GM19023 (cell line): ENCODE measurements around the gene BOD1L1.
A peak's percentile ranks its signal among the peaks of the same experiment; 100 is the strongest.
"Not testable (repeated sequence)": the region's sequence is repeated elsewhere in the genome, so short reads cannot be mapped to it uniquely, and the experiment has no call there.

Experiments
- ATAC-seq: cut with Tn5 transposase; IDR thresholded peaks from one replicate; pipeline ENCODE4 v1.9.1; 2021; ENCODE audit warnings: mild to moderate bottlenecking, moderate library complexity; ENCODE audit not compliant: unreplicated experiment

Gene BOD1L1

DNA sequence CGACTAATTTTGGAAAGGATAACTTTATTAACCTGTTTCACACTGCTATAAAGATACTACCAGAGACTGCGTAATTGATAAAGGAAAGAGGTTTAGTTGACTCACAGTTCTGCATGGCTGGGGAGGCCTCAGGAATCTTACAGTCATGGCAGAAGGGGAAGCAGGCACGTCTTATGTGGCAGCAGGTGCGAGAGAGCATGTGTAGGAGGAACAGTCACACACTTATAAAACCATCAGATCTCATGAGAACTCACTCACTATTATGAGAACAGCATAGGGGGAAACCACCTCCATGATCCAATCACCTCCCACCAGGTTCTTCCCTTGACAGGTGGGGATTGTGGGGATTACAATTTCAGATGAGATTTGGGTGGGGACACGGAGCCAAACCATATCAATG, 67.4 kb downstream of the BOD1L1 start:
- not testable (repeated sequence) for ATAC-seq

DNA sequence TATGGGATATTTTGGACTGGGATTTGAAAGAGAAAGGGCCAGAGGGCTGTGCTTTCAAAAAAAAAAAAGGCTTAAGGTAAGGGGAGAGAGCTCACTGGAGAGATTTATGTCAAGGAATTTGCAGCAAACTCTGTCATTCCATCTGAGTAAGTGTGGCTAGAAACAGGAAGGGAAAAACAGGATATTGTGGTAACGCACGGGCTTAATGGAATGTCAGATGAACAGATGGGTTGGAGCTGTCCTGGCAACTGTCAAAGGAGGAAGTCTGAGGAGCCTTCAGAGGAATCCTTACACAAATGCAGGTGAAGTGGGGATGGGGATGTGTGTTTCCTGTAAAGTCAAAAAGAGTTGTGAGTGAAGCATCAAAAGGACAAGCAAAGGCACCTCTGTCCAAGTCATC, 68.1 kb downstream of the BOD1L1 start:
- ATAC-seq: no peak

- ATAC-seq: no peak
These were observed 68.6 kb downstream of the BOD1L1 start for GRCh38 chr4:13558881-13559280.

DNA sequence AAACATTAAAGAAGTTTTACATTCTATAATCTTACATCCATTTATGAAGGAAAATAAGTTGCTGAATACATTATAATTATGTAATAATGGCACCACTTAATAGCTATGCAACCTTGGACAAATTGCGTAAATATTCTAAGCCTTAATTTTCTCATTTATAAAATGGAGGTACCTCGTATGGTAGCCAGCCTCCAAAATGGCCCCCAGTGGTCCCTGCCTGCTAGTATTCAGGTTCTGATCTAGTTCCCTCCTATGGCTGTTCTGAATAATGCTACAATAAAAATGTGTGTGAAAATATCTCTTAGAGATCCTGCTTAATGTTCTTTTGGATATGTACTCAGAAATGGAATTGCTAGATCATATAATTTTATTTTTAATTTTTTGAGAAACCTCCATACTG, 72.2 kb downstream of the BOD1L1 start:
- no peak for ATAC-seq

DNA sequence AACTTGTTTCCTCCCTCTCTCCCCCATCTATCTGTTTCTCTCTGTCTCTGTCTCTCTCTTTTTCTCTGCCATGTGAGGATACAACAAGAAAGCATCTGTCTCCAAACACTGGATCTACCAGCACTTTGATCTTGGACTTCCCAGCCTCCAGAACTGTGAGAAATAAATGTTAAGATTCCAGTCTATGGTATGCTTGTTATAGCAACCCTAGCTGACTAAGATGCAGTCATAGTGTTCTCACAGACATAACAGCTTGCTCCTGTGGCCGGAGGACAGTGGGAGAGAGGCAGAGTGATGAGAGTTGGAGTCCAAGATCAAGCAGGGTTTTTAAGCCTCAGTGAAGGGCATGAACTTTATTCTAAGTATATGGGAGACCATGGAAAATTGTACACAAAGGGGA, 74.4 kb downstream of the BOD1L1 start:
- ATAC-seq: no peak

DNA sequence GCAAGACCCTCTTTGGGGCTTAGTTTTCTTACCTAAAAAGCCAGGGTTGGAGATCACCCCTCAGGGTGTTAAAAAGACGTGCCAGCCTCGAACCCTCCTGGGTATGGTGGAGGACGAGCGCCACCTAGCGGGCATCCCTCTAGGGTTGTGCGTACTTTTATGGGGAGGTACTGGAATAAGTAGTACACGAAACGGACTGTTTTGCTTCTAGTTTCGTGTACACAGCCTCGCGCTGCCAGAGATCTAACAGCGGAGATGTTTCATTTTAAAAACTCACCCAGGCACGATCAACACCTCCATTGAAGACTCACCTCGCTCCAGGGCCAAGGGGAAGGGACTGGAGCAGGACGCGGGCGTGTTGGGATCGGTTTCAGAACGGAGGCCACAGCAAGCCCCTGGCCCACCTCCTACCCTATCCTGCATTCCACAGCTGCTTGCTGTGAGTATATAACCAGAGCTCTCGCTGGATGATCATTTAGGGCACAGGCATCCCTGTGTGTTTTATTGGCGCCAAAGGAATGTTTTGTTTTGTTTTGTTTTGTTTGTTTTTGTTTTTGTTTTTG, 78.5 kb downstream of the BOD1L1 start:
- peak; percentile 68 for ATAC-seq

GRCh38 chr4:13548059-13548983, 79.2 kb downstream of the BOD1L1 start:
- no peak for ATAC-seq

DNA sequence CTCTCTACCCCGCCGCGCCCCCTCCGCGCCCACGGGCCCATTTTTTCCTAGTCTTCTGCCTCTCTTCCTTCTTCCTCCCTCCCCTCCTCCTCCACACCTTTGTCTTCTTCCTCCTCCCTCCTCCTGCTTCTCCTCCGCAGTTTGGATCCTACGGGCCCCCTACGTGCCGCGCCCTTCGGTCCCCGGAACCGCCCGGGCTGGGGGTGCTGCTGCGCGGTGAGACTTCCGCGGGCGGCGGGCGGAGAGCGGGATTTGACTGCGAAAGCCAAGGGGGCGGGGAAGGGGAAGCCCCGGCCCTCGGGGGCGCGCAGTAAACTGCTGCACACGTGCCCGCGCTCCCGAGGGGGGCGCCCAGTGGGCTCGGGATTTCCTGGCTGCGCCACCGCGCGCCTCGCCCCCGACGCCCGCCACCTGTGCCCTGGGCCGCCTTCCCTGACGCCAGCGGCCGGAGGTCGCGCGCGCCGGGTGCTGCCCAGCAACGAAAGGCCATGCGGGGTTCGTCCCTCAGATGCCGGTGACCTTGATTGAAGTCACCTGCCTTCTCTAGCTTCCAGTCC, 80.0 kb downstream of the BOD1L1 start:
- no peak for ATAC-seq

- ATAC-seq: no peak
These were observed 80.5 kb downstream of the BOD1L1 start for GRCh38 chr4:13546941-13547484.

DNA sequence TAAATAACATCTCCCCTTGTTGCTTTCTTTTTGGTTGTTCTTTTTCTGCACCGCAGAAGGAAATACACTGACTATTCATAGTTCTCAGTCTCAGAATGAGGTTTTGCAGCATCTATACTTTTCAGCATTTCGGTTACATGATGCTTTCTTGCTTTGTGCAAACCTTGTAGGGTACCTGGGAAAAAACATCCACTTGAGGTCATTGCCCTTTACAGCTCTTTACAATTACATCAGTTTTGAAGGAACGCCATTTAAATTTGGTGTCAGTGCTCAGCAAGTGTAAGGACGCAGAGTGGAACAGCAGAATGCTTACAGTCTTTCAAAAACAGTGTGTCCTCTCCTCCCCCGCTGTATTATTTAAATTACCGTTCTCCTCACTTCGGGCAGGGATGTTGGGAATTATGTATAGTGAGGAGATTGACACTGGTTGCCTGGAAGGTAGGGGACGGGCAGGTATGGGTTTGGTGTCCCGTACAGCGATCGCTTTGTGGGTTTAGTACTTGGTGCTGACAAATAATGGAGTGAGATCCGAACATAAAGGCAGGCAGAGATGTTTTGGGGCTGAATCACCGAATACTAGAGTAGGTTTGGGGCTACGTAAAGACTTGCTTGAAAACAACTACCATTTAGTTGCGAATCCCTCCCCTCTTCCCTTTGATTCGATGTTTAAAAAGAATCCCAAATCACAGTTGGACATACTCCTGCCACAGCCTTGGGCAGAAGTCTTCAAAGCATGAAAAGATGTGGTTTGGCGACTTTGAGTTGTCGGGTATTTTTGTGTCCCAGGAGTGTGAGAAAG, 81.2 kb downstream of the BOD1L1 start:
- no peak for ATAC-seq

DNA sequence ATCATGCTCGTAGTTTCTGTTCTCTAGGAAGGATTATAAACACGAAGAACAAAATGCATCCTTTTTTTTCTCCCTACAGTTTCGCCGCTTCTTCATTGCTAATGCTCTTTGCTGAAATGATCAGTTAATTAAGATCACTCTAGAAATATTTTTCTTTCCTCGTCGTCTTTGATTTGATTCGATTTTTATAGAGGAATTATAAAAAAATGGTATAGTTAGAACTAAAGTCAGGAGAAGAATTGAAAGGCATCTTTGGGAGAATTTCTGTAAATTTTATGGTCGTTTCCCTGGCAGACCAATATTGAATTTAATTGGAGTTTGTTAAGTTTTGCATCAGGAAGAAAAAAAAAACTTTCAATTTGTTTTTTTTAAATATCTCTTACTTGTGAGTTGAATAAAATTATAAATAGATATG, 82.1 kb downstream of the BOD1L1 start:
- no peak for ATAC-seq

GRCh38 chr4:13544606-13545393, 82.7 kb downstream of the BOD1L1 start:
- peak; percentile 49 for ATAC-seq

DNA sequence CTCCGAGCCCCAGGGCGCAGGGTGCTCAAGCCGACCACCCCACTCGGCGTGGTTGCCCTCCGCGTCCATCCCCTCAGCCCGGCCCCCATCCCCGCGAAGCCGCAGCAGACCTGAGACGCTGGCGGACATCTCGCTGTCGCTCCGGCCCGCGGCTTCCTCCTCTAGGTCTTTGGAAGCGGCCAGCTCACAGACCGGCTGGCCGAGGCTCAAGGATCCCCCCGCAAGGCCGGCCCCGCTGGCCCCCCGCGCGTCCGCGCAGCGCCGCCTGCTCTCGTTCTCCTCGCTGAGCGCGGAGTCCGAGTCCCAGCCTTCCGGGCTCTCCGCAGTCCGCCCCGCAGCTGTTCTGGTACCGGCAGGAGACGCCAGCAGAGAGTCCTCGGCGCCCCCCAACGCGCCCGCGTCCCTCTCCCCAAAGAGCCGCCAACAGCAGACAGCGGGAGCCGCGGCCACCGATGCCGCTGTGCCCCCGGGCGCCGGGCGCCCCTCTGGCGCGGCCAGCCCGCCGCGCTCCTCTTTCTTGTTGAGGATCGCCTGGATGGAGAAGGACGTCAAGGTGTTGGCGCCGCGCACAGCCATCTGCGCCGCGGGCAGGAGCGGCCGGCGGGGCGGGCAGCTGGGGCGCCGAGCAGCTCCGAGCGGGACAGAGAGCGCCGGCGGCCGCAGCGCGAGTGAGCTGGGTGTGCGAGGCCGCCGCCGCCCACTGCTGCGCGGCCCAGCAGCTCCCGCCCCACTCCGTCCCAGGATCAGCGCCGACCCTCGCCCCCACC, 83.5 kb downstream of the BOD1L1 start, which contains the start of gene NKX3-2:
Gene NKX3-2 (minus strand): TSS at position 670 of the 767 bp plus-strand sequence. CDS start 94 bp downstream, at position 576.
- ATAC-seq: no peak

DNA sequence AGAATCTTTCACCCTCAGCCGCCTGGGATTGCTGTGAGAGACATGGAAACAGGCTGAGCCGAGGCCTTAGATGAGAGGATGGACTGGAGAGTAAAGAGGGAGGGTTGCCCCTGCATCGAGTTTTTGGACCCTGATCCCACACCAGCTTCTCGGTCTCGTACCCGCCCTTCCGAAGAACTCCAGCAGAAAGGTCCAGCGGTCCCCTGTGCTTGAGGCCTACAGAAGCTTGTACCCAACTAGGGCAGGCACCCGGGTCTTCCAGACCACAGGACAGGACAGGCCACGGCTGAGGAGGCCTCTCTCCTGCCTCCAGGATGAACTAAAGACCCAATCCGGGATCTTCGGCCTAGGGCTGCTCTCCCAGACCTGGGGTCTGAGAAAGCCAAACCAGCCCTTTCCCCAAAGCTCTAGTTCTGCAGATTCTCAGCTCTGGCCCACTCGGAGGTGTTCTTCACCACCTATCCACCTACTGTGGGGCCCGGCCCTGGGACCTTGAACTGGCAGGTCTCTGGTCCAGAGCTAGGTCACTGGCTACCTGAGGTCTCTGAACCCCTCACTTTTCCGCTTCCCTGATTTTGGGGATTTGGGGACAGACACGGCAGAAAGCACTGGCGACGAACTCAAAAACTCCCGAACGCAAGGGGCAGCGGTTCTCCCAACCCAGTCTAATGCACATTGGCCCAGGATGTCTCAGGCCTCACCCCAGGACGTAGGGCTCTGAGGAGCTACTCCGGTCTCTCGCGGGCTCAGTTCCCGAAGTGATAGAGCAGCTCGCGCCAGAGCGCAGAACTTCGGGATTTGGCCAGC, 84.3 kb downstream of the BOD1L1 start:
- ATAC-seq: no peak

GRCh38 chr4:13542577-13543031, 84.9 kb downstream of the BOD1L1 start:
- no peak for ATAC-seq

DNA sequence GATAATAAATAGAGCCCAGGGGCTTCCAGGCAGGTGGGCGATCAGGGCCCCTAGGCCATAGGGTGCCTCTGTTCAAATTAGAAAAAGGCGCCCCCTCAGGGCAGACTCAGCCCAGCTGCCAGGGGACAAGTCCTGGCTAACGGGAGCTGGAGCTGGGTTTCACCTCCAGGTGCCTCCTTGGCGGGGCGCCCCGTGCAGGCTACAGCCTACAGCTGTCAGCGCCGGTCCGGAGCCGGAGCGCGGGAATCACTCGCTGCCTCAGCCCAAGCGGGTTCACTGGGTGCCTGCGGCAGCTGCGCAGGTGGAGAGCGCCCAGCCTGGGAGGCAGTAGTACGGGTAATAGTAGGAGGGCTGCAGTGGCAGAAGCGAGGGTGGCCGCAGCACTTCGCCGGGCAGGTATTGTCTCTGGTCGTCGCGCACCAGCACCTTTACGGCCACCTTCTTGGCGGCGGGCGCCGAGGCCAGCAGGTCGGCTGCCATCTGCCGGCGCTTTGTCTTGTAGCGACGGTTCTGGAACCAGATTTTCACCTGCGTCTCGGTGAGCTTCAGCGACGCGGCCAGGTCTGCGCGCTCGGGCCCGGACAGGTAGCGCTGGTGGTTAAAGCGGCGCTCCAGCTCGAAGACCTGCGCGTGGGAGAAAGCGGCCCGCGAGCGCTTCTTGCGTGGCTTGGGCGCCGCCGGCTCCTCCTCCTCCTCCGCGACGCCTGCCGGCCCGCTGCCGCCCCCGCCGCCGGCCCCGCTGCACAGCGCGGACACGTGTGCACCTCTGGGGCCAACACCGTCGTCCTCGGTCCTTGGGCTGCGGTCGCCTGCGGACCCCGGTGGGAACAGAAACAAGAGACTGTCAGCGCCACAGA, 85.6 kb downstream of the BOD1L1 start:
- peak; percentile 32 for ATAC-seq

GRCh38 chr4:13541176-13541604, 86.3 kb downstream of the BOD1L1 start:
- ATAC-seq: no peak
